Skeletal muscle tissue (tissue), 4 donors: ENCODE measurements around the gene INTS7. TPM values are rescaled to one million over a fixed set of nuclear protein-coding genes. Genes with fewer than 3 reads are reported as not detected.

ENCODE experiments used
- H3K27ac ChIP-seq: one replicate; pipeline ENCODE4 v1.7.0; 2013; ENCODE audit warnings: mild to moderate bottlenecking, low read depth, low read length, inconsistent platforms
- H3K27me3 ChIP-seq, 3 donors: one replicate each; pipeline ENCODE4 v1.7.0; 2013; ENCODE audit warnings: low read length in 3 of 3; ENCODE audit not compliant: control insufficient read depth in 3 of 3, insufficient read depth in 3 of 3
- H3K36me3 ChIP-seq, 3 donors: one replicate each; pipeline ENCODE4 v1.7.0; 2013; ENCODE audit warnings: low read length in 3 of 3; ENCODE audit not compliant: control insufficient read depth in 3 of 3, insufficient read depth in 3 of 3
- H3K4me1 ChIP-seq, 3 donors: one replicate each; pipeline ENCODE4 v1.7.0; 2013; ENCODE audit warnings: low read length in 3 of 3, mild to moderate bottlenecking in 3 of 3; ENCODE audit not compliant: control insufficient read depth in 3 of 3, insufficient read depth in 3 of 3
- H3K4me3 ChIP-seq, 3 donors: one replicate each; pipeline ENCODE4 v1.7.0; 2013; ENCODE audit warnings: low read length in 3 of 3
- H3K9ac ChIP-seq, 3 donors: one replicate each; pipeline ENCODE4 v1.7.0; 2013; ENCODE audit warnings: low read length in 3 of 3, mild to moderate bottlenecking in 3 of 3, moderate library complexity in 2 of 3, low read depth in 1 of 3
- H3K9me3 ChIP-seq, 3 donors: one replicate each; pipeline ENCODE4 v1.7.0; 2013; ENCODE audit warnings: low read length in 3 of 3; ENCODE audit not compliant: control insufficient read depth in 3 of 3
- total RNA-seq: library from RNA; depleted of rRNA; stranded (reverse); fragments of >200 nt; gene quantifications from one replicate; pipeline ENCODE4 v1.2.3, GENCODE V29; 2014
- donor health status: Osteomylitis.

Gene INTS7
- total RNA-seq = 23.0 TPM

GRCh38 chr1:212035123-212035834, at the start of gene INTS7, which contains the start of gene DTL:
Gene INTS7, minus strand, starts transcription at chr1:212035557. Its CDS starts 120 bp downstream, at chr1:212035437.
Gene DTL, plus strand, starts transcription at chr1:212035748. Its CDS starts 143 bp downstream, at chr1:212035891.
- H3K9ac ChIP-seq = peak within 1 kb of the TSS; percentile 81 to 94 (median 84)
- peak within 1 kb of the TSS; percentile 77 for H3K27ac ChIP-seq
- peaks cover 13 to 18% (median 18%) of the 10 kb centered on the region in 3 donors for H3K4me1 ChIP-seq
- H3K27me3 ChIP-seq = no peaks in the 10 kb centered on the region
- H3K9me3 ChIP-seq = no peaks in the 10 kb centered on the region
- H3K4me3 ChIP-seq = peak within 1 kb of the TSS; percentile 94 to 99 (median 97)
- no peaks in the 10 kb centered on the region for H3K36me3 ChIP-seq

GRCh38 chr1:212082765-212083406, 47.5 kb upstream of the INTS7 start:
- H3K4me1 ChIP-seq = peaks cover 0 to under 1% (median 0%) of the 10 kb centered on the region in 3 donors
- no peak overlapping the region for H3K4me3 ChIP-seq
- no peaks in the 10 kb centered on the region for H3K9me3 ChIP-seq
- no peak overlapping the region for H3K9ac ChIP-seq
- H3K27ac ChIP-seq = no peak overlapping the region
- H3K27me3 ChIP-seq = no peaks in the 10 kb centered on the region
- H3K36me3 ChIP-seq = no peaks in the 10 kb centered on the region

GRCh38 chr1:212078826-212079225, 43.5 kb upstream of the INTS7 start:
- Histone ChIP-seq H3K36me3 (no peaks in the 10 kb centered on the region), H3K9ac (no peak overlapping the region)

GRCh38 chr1:212077028-212077427, 41.7 kb upstream of the INTS7 start:
- H3K27ac ChIP-seq = peak overlapping the region; percentile 16

More at GRCh38 chr1:212078826-212079225, 43.5 kb upstream of the INTS7 start:
- H3K4me3 ChIP-seq = no peak overlapping the region
- no peaks in the 10 kb centered on the region for H3K9me3 ChIP-seq
- no peak overlapping the region for H3K27ac ChIP-seq
- H3K4me1 ChIP-seq = peaks cover 3 to 5% (median 3%) of the 10 kb centered on the region in 3 donors
- H3K27me3 ChIP-seq = no peaks in the 10 kb centered on the region

GRCh38 chr1:212074856-212075255, 39.5 kb upstream of the INTS7 start:
- Histone ChIP-seq H3K4me1 (peaks cover 3 to 5% (median 3%) of the 10 kb centered on the region in 3 donors), H3K9me3 (no peaks in the 10 kb centered on the region), H3K36me3 (no peaks in the 10 kb centered on the region), H3K27ac (peak overlapping the region; percentile 78), H3K9ac (peak overlapping the region in 2 of 3 donors; percentile 40 to 65), H3K27me3 (no peaks in the 10 kb centered on the region), H3K4me3 (no peak overlapping the region)

More at GRCh38 chr1:212077028-212077427, 41.7 kb upstream of the INTS7 start:
- Histone ChIP-seq H3K27me3 (no peaks in the 10 kb centered on the region), H3K9me3 (no peaks in the 10 kb centered on the region), H3K4me1 (peaks cover 3 to 5% (median 3%) of the 10 kb centered on the region in 3 donors), H3K36me3 (no peaks in the 10 kb centered on the region), H3K4me3 (no peak overlapping the region), H3K9ac (no peak overlapping the region)

GRCh38 chr1:212074313-212074712, 39.0 kb upstream of the INTS7 start:
- no peaks in the 10 kb centered on the region for H3K36me3 ChIP-seq
- H3K4me1 ChIP-seq = peaks cover 3 to 5% (median 3%) of the 10 kb centered on the region in 3 donors
- peak overlapping the region in 2 of 3 donors; percentile 40 to 65 for H3K9ac ChIP-seq
- peak overlapping the region; percentile 78 for H3K27ac ChIP-seq
- no peaks in the 10 kb centered on the region for H3K27me3 ChIP-seq
- H3K9me3 ChIP-seq = no peaks in the 10 kb centered on the region
- H3K4me3 ChIP-seq = no peak overlapping the region

GRCh38 chr1:212073490-212073889, 38.1 kb upstream of the INTS7 start:
- no peaks in the 10 kb centered on the region for H3K27me3 ChIP-seq
- no peak overlapping the region for H3K27ac ChIP-seq
- no peaks in the 10 kb centered on the region for H3K36me3 ChIP-seq
- no peak overlapping the region for H3K9ac ChIP-seq
- no peaks in the 10 kb centered on the region for H3K9me3 ChIP-seq
- H3K4me3 ChIP-seq = no peak overlapping the region
- H3K4me1 ChIP-seq = peaks cover 3 to 5% (median 3%) of the 10 kb centered on the region in 3 donors

- no peak overlapping the region for H3K27ac ChIP-seq
- H3K9me3 ChIP-seq = no peaks in the 10 kb centered on the region
- no peak overlapping the region for H3K9ac ChIP-seq
- H3K27me3 ChIP-seq = no peaks in the 10 kb centered on the region
- H3K4me1 ChIP-seq = peaks cover 3 to 5% (median 3%) of the 10 kb centered on the region in 3 donors
- no peaks in the 10 kb centered on the region for H3K36me3 ChIP-seq
- H3K4me3 ChIP-seq = no peak overlapping the region
Observed at GRCh38 chr1:212072047-212072446, 36.7 kb upstream of the INTS7 start.

GRCh38 chr1:212070720-212071302, 35.5 kb upstream of the INTS7 start:
- H3K27ac ChIP-seq = no peak overlapping the region
- no peaks in the 10 kb centered on the region for H3K9me3 ChIP-seq

GRCh38 chr1:212067787-212068186, 32.4 kb upstream of the INTS7 start:
- no peaks in the 10 kb centered on the region for H3K4me1 ChIP-seq
- H3K9me3 ChIP-seq = no peaks in the 10 kb centered on the region
- no peak overlapping the region for H3K4me3 ChIP-seq
- H3K36me3 ChIP-seq = no peaks in the 10 kb centered on the region
- peak overlapping the region; percentile 23 for H3K27ac ChIP-seq
- no peak overlapping the region for H3K9ac ChIP-seq
- no peaks in the 10 kb centered on the region for H3K27me3 ChIP-seq

More at GRCh38 chr1:212070720-212071302, 35.5 kb upstream of the INTS7 start:
- H3K36me3 ChIP-seq = no peaks in the 10 kb centered on the region
- H3K4me3 ChIP-seq = no peak overlapping the region
- H3K27me3 ChIP-seq = no peaks in the 10 kb centered on the region
- H3K4me1 ChIP-seq = peaks cover 2 to 5% (median 3%) of the 10 kb centered on the region in 3 donors
- H3K9ac ChIP-seq = no peak overlapping the region
